Stimulated activated CD8-positive, alpha-beta memory T cell treated with anti-CD3 and anti-CD28 coated beads, Interleukin-12 subunit alpha, Interleukin-12 subunit beta, amount 100 ng/mL, for 4 hours (primary cell): ENCODE measurements around the gene CACNA1C.

Source experiments
- DNase-seq: peaks from one replicate; pipeline ENCODE4 v3.0.0-alpha.2; 2020; ENCODE audit warnings: low read depth

Gene CACNA1C

GRCh38 chr12:2198542-2198941 lies 145.8 kb downstream of the CACNA1C start:
- DNase-seq = no peak

- DNase-seq = no peak
Measured at GRCh38 chr12:2205996-2206395, 153.2 kb downstream of the CACNA1C start.

GRCh38 chr12:2208837-2209635 lies 156.2 kb downstream of the CACNA1C start:
- no peak for DNase-seq

- no peak for DNase-seq
Measured at GRCh38 chr12:2211119-2211518, 158.3 kb downstream of the CACNA1C start.

GRCh38 chr12:2212537-2212936 lies 159.8 kb downstream of the CACNA1C start:
- no peak for DNase-seq

GRCh38 chr12:2212971-2213869 lies 160.4 kb downstream of the CACNA1C start:
- DNase-seq = no peak

- DNase-seq = no peak
Measured at GRCh38 chr12:2214411-2214810, 161.6 kb downstream of the CACNA1C start.

GRCh38 chr12:2215709-2216560 lies 163.1 kb downstream of the CACNA1C start:
- no peak for DNase-seq

- no peak for DNase-seq
Measured at GRCh38 chr12:2218706-2219105, 165.9 kb downstream of the CACNA1C start.

- no peak for DNase-seq
Measured at GRCh38 chr12:2221030-2221621, 168.3 kb downstream of the CACNA1C start.

GRCh38 chr12:2222691-2223090 lies 169.9 kb downstream of the CACNA1C start:
- DNase-seq = no peak

GRCh38 chr12:2224961-2225360 lies 172.2 kb downstream of the CACNA1C start:
- DNase-seq = no peak

- no peak for DNase-seq
Measured at GRCh38 chr12:2225696-2226095, 172.9 kb downstream of the CACNA1C start.

GRCh38 chr12:2226641-2227040 lies 173.9 kb downstream of the CACNA1C start:
- no peak for DNase-seq

- no peak for DNase-seq
Measured at GRCh38 chr12:2227360-2227759, 174.6 kb downstream of the CACNA1C start.

GRCh38 chr12:2228535-2228934 lies 175.7 kb downstream of the CACNA1C start:
- no peak for DNase-seq

- no peak for DNase-seq
Measured at GRCh38 chr12:2229661-2230539, 177.1 kb downstream of the CACNA1C start.

GRCh38 chr12:2231011-2231595 lies 178.3 kb downstream of the CACNA1C start:
- no peak for DNase-seq

GRCh38 chr12:2231956-2232355 lies 179.2 kb downstream of the CACNA1C start:
- no peak for DNase-seq

- no peak for DNase-seq
Measured at GRCh38 chr12:2233034-2233433, 180.2 kb downstream of the CACNA1C start.
